ENCODE results near the gene PGBD1. TPM values are rescaled to one million over a fixed set of nuclear protein-coding genes. Genes with fewer than 3 reads are reported as not detected.
"Not testable (repeated sequence)": the region's sequence is repeated elsewhere in the genome, so short reads cannot be mapped to it uniquely, and the experiment has no call there.

The PGBD1 gene
- total RNA-seq, 6 experiments from 2014 or later, result 2.6 to 4.5 (median 4.1) TPM

GRCh38 chr6:28295326-28295725, 14.0 kb downstream of the PGBD1 start:
- no peak for DNase-seq
- Mint-ChIP-seq H3K9me3 (no peaks in the 10 kb centered on the region), H3K4me1 (ENCODE audit: low read depth) (no peaks in the 10 kb centered on the region), H3K36me3 (ENCODE audit: low read depth) (peaks cover 15% of the 10 kb centered on the region; the same call in 1 of the 2 replicates), H3K27me3 (ENCODE audit: insufficient read depth) (peaks cover 2% of the 10 kb centered on the region; the same call in 1 of the 2 replicates), H3K27ac (no peak overlapping the region), H3K4me3 (no peak overlapping the region)
- no peak for TF ChIP-seq CTCF (IDR thresholded peaks at IDR 0.05)

GRCh38 chr6:28296520-28297060, 15.2 kb downstream of the PGBD1 start:
- no peak for DNase-seq
- Mint-ChIP-seq H3K36me3 (ENCODE audit: low read depth) (peaks cover 16% of the 10 kb centered on the region), H3K4me3 (no peak overlapping the region), H3K4me1 (ENCODE audit: low read depth) (no peaks in the 10 kb centered on the region), H3K27me3 (ENCODE audit: insufficient read depth) (peaks cover 2% of the 10 kb centered on the region; the same call in 1 of the 2 replicates), H3K27ac (no peak overlapping the region), H3K9me3 (no peaks in the 10 kb centered on the region)
- TF ChIP-seq CTCF (IDR thresholded peaks at IDR 0.05), result no peak

- Mint-ChIP-seq H3K4me3 (no peak overlapping the region), H3K36me3 (ENCODE audit: low read depth) (peaks cover 10% of the 10 kb centered on the region), H3K4me1 (ENCODE audit: low read depth) (no peaks in the 10 kb centered on the region), H3K27me3 (ENCODE audit: insufficient read depth) (no peaks in the 10 kb centered on the region), H3K9me3 (no peaks in the 10 kb centered on the region), H3K27ac (no peak overlapping the region)
- TF ChIP-seq CTCF (IDR thresholded peaks at IDR 0.05), result no peak
- DNase-seq, result no peak
These were observed 22.2 kb downstream of the PGBD1 start for GRCh38 chr6:28303570-28303969.

GRCh38 chr6:28306363-28306762, 25.0 kb downstream of the PGBD1 start:
- H3K36me3 Mint-ChIP-seq (ENCODE audit: low read depth); DNase-seq; H3K27ac Mint-ChIP-seq; H3K9me3 Mint-ChIP-seq; H3K4me3 Mint-ChIP-seq; H3K27me3 Mint-ChIP-seq (ENCODE audit: insufficient read depth); H3K4me1 Mint-ChIP-seq (ENCODE audit: low read depth): not testable (repeated sequence)

GRCh38 chr6:28311139-28311823, 29.9 kb downstream of the PGBD1 start:
- H3K27me3 Mint-ChIP-seq (ENCODE audit: insufficient read depth), result no peaks in the 10 kb centered on the region
- H3K36me3 Mint-ChIP-seq (ENCODE audit: low read depth), result no peaks in the 10 kb centered on the region
- DNase-seq, result no peak
- TF ChIP-seq CTCF (IDR thresholded peaks at IDR 0.05), result no peak
- H3K9me3 Mint-ChIP-seq, result no peaks in the 10 kb centered on the region
- H3K27ac Mint-ChIP-seq, result no peak overlapping the region
- peaks cover 7% of the 10 kb centered on the region for H3K4me1 Mint-ChIP-seq (ENCODE audit: low read depth)
- H3K4me3 Mint-ChIP-seq, result no peak overlapping the region

- peaks cover 13% of the 10 kb centered on the region for H3K4me1 Mint-ChIP-seq (ENCODE audit: low read depth)
- H3K27ac Mint-ChIP-seq, result no peak overlapping the region
- no peaks in the 10 kb centered on the region for H3K9me3 Mint-ChIP-seq
- no peak overlapping the region for H3K4me3 Mint-ChIP-seq
- no peak for TF ChIP-seq CTCF (IDR thresholded peaks at IDR 0.05)
- H3K36me3 Mint-ChIP-seq (ENCODE audit: low read depth), result no peaks in the 10 kb centered on the region
- no peaks in the 10 kb centered on the region for H3K27me3 Mint-ChIP-seq (ENCODE audit: insufficient read depth)
- DNase-seq, result no peak
These were observed 31.6 kb downstream of the PGBD1 start for GRCh38 chr6:28312939-28313338.
